GM23338 (cell line): ENCODE results near the gene CAST. TPM values are rescaled to one million over a fixed set of nuclear protein-coding genes. Genes with fewer than 3 reads are reported as not detected.

ENCODE experiments used
- ATAC-seq: fragments of 200-7000 bp; cut with Tn5 transposase; 3 replicates; pipeline ENCODE4 v1.9.1; 2020
- DNase-seq: peaks from one replicate; pipeline ENCODE4 v3.0.0-alpha.2; 2015; ENCODE audit warnings: low spot score
- H2AFZ ChIP-seq: fragments of 200-600 bp; sonication (generic); 2 replicates; pipeline ENCODE4 v1.8.0; 2016; ENCODE audit warnings: antibody characterized with exemption, mild to moderate bottlenecking, moderate library complexity
- H3F3A ChIP-seq: fragments of 200-600 bp; sonication (generic); replicated peaks from 2 replicates; pipeline ENCODE4 v1.8.0; 2017; ENCODE audit warnings: antibody characterized with exemption, mixed run types, low read depth
- H3K27ac ChIP-seq: fragments of 200-600 bp; sonication (generic); 2 replicates; pipeline ENCODE4 v1.6.1; 2016; ENCODE audit warnings: low read depth
- H3K27me3 ChIP-seq: fragments of 200-600 bp; sonication (generic); 2 replicates; pipeline ENCODE4 v1.8.0; 2016; ENCODE audit warnings: mild to moderate bottlenecking, mixed run types, moderate library complexity; ENCODE audit not compliant: insufficient read depth
- H3K36me3 ChIP-seq: fragments of 200-600 bp; sonication (generic); 2 replicates; pipeline ENCODE4 v1.8.0; 2016; ENCODE audit warnings: mild to moderate bottlenecking; ENCODE audit not compliant: insufficient read depth
- H3K4me1 ChIP-seq: fragments of 200-600 bp; sonication (generic); 2 replicates; pipeline ENCODE4 v1.8.0; 2016; ENCODE audit warnings: mild to moderate bottlenecking, moderate library complexity; ENCODE audit not compliant: insufficient read depth
- H3K4me2 ChIP-seq: fragments of 200-600 bp; sonication (generic); 2 replicates; pipeline ENCODE4 v1.7.1; 2017; ENCODE audit warnings: mixed run types
- H3K4me3 ChIP-seq: fragments of 200-600 bp; sonication (generic); 2 replicates; pipeline ENCODE4 v1.6.1; 2016; ENCODE audit warnings: mixed run types
- H3K79me2 ChIP-seq: fragments of 200-600 bp; sonication (generic); replicated peaks from 2 replicates; pipeline ENCODE4 v1.8.0; 2017; ENCODE audit warnings: mild to moderate bottlenecking; ENCODE audit not compliant: insufficient read depth
- H3K9me2 ChIP-seq: fragments of 200-600 bp; sonication (generic); 2 replicates; pipeline ENCODE4 v1.8.0; 2017; ENCODE audit not compliant: insufficient read depth
- H4K20me1 ChIP-seq: fragments of 200-600 bp; sonication (generic); replicated peaks from 2 replicates; pipeline ENCODE4 v1.8.0; 2017; ENCODE audit warnings: mild to moderate bottlenecking; ENCODE audit not compliant: insufficient read depth
- H3K27ac Mint-ChIP-seq: 2 replicates; pipeline ENCODE4 v1.8.0; 2020; ENCODE audit warnings: inconsistent platforms, mild to moderate bottlenecking, moderate library complexity, mixed read lengths
- H3K27me3 Mint-ChIP-seq: 3 replicates; pipeline ENCODE4 v1.8.0; 2022; ENCODE audit warnings: low read depth, mild to moderate bottlenecking, moderate library complexity, mixed read lengths, inconsistent platforms; ENCODE audit not compliant: insufficient read depth, poor library complexity
- H3K36me3 Mint-ChIP-seq: 3 replicates; pipeline ENCODE4 v1.8.0; 2021; ENCODE audit warnings: low read depth, mild to moderate bottlenecking, inconsistent platforms, moderate library complexity, mixed read lengths
- H3K4me1 Mint-ChIP-seq: 3 replicates; pipeline ENCODE4 v1.8.0; 2020; ENCODE audit warnings: mild to moderate bottlenecking, inconsistent platforms, mixed read lengths
- H3K4me3 Mint-ChIP-seq: 3 replicates; pipeline ENCODE4 v1.8.0; 2021; ENCODE audit warnings: moderate library complexity, mild to moderate bottlenecking, inconsistent platforms, mixed read lengths
- H3K9me3 Mint-ChIP-seq: 3 replicates; pipeline ENCODE4 v1.8.0; 2020; ENCODE audit warnings: moderate library complexity, mild to moderate bottlenecking, inconsistent platforms, mixed read lengths
- CREB1 ChIP-seq: fragments of 250-450 bp; sonication (Bioruptor Pico); IDR thresholded peaks from 2 replicates; pipeline ENCODE4 v1.5.0; 2020; ENCODE audit warnings: low read depth, mild to moderate bottlenecking, moderate library complexity
- ETS1 ChIP-seq: IDR thresholded peaks from 2 replicates; pipeline ENCODE4 v1.6.1; 2016; ENCODE audit warnings: antibody characterized with exemption
- JUNB ChIP-seq: IDR thresholded peaks from one replicate; pipeline ENCODE4 v1.6.1; 2016; ENCODE audit warnings: antibody characterized with exemption; ENCODE audit not compliant: unreplicated experiment
- NANOG ChIP-seq: IDR thresholded peaks from 2 replicates; pipeline ENCODE4 v1.6.1; 2016; ENCODE audit warnings: antibody characterized with exemption, borderline replicate concordance
- STAT1 ChIP-seq: IDR thresholded peaks from one replicate; pipeline ENCODE4 v1.6.1; 2016; ENCODE audit warnings: antibody characterized with exemption; ENCODE audit not compliant: unreplicated experiment
- ZNF114 ChIP-seq: fragments of 250-450 bp; sonication (Bioruptor Pico); IDR thresholded peaks from 2 replicates; pipeline ENCODE4 v1.5.0; 2020; ENCODE audit warnings: mild to moderate bottlenecking, moderate library complexity
- ZNF331 ChIP-seq: fragments of 250-450 bp; sonication (Bioruptor Pico); IDR thresholded peaks from 2 replicates; pipeline ENCODE4 v1.5.0; 2020; ENCODE audit warnings: low read depth, mild to moderate bottlenecking, moderate library complexity
- polyA plus RNA-seq: library from polyadenylated mRNA; unstranded; fragments of >200 nt; fragmentation: Nextera tagmentation; extraction: Ambion mirVana; gene quantifications from 2 replicates; pipeline ENCODE4 v1.2.1, GENCODE V29; 2016
- total RNA-seq: library from RNA; depleted of rRNA; stranded (reverse); fragments of >200 nt; shearing (Covaris generic); gene quantifications from 2 replicates; pipeline ENCODE4 v1.2.3, GENCODE V29; 2014
- TF ChIP-seq, protein P1 (sequence below): IDR thresholded peaks from one replicate; pipeline ENCODE4 v1.6.1; 2018; ENCODE audit warnings: antibody characterized with exemption; ENCODE audit not compliant: unreplicated experiment
- TF ChIP-seq, protein P2 (sequence below), 2 experiments: fragments of 200-600 bp in 1 of 2; sonication (generic) in 1 of 2; conservative IDR thresholded peaks; 2 replicates each; pipeline versions ENCODE4 v1.5.1 to v1.6.1; 2016 to 2017; ENCODE audit warnings: antibody characterized with exemption in 2 of 2, low read depth in 2 of 2, mild to moderate bottlenecking in 2 of 2, moderate library complexity in 1 of 2
- TF ChIP-seq, protein P3 (sequence below): fragments of 250-450 bp; sonication (Bioruptor Pico); IDR thresholded peaks from 2 replicates; pipeline ENCODE4 v1.5.0; 2020; ENCODE audit warnings: mild to moderate bottlenecking, moderate library complexity

CAST gene
- total and polyA plus RNA-seq, 2 experiments from 2014 or later: 37.9 to 57.7 TPM

DNA sequence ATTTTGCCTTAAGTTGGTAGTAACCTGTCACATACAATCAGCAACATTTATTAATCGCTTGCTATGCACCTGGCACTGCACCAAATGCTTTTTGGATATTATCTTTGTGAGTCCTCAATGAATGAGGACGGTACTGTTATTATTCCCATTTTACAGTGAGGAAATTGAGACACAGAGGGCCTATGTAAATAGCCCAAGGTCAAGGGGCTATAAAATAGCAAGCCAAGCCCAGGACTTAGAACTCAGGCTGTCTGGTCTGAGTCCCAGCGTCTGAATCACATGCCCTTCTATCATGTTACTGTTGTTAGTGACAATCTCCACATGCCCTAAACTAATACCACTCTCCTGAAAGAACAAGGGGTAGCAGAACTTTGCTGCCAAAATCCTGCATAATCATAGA lies 85.5 kb downstream of the CAST start (continued):
- TF ChIP-seq, protein P1, sequence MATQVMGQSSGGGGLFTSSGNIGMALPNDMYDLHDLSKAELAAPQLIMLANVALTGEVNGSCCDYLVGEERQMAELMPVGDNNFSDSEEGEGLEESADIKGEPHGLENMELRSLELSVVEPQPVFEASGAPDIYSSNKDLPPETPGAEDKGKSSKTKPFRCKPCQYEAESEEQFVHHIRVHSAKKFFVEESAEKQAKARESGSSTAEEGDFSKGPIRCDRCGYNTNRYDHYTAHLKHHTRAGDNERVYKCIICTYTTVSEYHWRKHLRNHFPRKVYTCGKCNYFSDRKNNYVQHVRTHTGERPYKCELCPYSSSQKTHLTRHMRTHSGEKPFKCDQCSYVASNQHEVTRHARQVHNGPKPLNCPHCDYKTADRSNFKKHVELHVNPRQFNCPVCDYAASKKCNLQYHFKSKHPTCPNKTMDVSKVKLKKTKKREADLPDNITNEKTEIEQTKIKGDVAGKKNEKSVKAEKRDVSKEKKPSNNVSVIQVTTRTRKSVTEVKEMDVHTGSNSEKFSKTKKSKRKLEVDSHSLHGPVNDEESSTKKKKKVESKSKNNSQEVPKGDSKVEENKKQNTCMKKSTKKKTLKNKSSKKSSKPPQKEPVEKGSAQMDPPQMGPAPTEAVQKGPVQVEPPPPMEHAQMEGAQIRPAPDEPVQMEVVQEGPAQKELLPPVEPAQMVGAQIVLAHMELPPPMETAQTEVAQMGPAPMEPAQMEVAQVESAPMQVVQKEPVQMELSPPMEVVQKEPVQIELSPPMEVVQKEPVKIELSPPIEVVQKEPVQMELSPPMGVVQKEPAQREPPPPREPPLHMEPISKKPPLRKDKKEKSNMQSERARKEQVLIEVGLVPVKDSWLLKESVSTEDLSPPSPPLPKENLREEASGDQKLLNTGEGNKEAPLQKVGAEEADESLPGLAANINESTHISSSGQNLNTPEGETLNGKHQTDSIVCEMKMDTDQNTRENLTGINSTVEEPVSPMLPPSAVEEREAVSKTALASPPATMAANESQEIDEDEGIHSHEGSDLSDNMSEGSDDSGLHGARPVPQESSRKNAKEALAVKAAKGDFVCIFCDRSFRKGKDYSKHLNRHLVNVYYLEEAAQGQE: no peak
- no peak for TF ChIP-seq JUNB
- TF ChIP-seq STAT1: no peak
- TF ChIP-seq, protein P2, sequence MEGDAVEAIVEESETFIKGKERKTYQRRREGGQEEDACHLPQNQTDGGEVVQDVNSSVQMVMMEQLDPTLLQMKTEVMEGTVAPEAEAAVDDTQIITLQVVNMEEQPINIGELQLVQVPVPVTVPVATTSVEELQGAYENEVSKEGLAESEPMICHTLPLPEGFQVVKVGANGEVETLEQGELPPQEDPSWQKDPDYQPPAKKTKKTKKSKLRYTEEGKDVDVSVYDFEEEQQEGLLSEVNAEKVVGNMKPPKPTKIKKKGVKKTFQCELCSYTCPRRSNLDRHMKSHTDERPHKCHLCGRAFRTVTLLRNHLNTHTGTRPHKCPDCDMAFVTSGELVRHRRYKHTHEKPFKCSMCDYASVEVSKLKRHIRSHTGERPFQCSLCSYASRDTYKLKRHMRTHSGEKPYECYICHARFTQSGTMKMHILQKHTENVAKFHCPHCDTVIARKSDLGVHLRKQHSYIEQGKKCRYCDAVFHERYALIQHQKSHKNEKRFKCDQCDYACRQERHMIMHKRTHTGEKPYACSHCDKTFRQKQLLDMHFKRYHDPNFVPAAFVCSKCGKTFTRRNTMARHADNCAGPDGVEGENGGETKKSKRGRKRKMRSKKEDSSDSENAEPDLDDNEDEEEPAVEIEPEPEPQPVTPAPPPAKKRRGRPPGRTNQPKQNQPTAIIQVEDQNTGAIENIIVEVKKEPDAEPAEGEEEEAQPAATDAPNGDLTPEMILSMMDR (conservative IDR thresholded peaks at IDR 0.05; ENCODE audit: low read depth in 2 of 2): no peak
- TF ChIP-seq ZNF331 (CRISPR knock-in tag): no peak

DNA sequence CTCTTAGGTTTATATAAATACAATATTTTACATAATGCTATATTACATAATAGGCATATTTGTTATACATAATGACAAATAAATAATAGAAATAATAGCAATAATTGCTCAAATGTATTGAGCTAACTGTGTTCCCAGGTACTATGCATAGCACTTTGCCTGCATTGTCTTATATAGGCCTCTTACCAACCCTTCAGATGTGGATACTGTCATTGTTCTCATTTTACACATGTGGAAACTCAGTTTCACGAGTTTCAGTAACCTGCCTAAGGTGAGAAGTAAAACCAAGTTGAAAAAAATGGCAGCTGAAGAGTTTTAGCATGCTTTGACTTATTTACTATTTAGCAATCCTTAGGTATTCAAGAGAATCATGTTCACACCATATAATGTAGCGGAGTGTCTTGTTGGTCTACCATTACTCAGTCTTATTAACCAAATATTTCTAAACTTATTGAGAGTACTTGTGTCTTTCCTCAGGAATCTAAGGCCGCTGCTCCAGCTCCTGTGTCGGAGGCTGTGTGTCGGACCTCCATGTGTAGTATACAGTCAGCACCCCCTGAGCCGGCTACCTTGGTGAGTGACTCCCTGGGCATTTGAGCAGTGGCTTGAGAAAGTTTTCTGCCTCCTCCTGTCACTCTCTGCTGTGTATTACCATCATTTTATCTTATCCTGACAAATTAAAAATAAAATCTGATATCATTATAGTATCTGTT lies 88.1 kb downstream of the CAST start:
- ATAC-seq: no peak
- H3K36me3 ChIP-seq: no peaks in the 10 kb centered on the region
- H2AFZ ChIP-seq: no peak overlapping the region
- H3K4me1 ChIP-seq: no peaks in the 10 kb centered on the region
- no peaks in the 10 kb centered on the region for H3K79me2 ChIP-seq
- no peaks in the 10 kb centered on the region for H3K27me3 ChIP-seq
- H3K27me3 Mint-ChIP-seq: no peaks in the 10 kb centered on the region
- no peaks in the 10 kb centered on the region for H4K20me1 ChIP-seq
- no peak for DNase-seq
- H3K27ac Mint-ChIP-seq: no peak overlapping the region
- H3K4me3 ChIP-seq: no peak overlapping the region
- H3F3A ChIP-seq: no peaks in the 10 kb centered on the region
- no peak overlapping the region for H3K27ac ChIP-seq
- no peak overlapping the region for H3K4me2 ChIP-seq
- no peaks in the 10 kb centered on the region for H3K9me3 Mint-ChIP-seq
- H3K4me1 Mint-ChIP-seq: no peaks in the 10 kb centered on the region
- H3K36me3 Mint-ChIP-seq: no peaks in the 10 kb centered on the region
- no peak overlapping the region for H3K4me3 Mint-ChIP-seq
- H3K9me2 ChIP-seq: no peaks in the 10 kb centered on the region
- TF ChIP-seq, protein P3, sequence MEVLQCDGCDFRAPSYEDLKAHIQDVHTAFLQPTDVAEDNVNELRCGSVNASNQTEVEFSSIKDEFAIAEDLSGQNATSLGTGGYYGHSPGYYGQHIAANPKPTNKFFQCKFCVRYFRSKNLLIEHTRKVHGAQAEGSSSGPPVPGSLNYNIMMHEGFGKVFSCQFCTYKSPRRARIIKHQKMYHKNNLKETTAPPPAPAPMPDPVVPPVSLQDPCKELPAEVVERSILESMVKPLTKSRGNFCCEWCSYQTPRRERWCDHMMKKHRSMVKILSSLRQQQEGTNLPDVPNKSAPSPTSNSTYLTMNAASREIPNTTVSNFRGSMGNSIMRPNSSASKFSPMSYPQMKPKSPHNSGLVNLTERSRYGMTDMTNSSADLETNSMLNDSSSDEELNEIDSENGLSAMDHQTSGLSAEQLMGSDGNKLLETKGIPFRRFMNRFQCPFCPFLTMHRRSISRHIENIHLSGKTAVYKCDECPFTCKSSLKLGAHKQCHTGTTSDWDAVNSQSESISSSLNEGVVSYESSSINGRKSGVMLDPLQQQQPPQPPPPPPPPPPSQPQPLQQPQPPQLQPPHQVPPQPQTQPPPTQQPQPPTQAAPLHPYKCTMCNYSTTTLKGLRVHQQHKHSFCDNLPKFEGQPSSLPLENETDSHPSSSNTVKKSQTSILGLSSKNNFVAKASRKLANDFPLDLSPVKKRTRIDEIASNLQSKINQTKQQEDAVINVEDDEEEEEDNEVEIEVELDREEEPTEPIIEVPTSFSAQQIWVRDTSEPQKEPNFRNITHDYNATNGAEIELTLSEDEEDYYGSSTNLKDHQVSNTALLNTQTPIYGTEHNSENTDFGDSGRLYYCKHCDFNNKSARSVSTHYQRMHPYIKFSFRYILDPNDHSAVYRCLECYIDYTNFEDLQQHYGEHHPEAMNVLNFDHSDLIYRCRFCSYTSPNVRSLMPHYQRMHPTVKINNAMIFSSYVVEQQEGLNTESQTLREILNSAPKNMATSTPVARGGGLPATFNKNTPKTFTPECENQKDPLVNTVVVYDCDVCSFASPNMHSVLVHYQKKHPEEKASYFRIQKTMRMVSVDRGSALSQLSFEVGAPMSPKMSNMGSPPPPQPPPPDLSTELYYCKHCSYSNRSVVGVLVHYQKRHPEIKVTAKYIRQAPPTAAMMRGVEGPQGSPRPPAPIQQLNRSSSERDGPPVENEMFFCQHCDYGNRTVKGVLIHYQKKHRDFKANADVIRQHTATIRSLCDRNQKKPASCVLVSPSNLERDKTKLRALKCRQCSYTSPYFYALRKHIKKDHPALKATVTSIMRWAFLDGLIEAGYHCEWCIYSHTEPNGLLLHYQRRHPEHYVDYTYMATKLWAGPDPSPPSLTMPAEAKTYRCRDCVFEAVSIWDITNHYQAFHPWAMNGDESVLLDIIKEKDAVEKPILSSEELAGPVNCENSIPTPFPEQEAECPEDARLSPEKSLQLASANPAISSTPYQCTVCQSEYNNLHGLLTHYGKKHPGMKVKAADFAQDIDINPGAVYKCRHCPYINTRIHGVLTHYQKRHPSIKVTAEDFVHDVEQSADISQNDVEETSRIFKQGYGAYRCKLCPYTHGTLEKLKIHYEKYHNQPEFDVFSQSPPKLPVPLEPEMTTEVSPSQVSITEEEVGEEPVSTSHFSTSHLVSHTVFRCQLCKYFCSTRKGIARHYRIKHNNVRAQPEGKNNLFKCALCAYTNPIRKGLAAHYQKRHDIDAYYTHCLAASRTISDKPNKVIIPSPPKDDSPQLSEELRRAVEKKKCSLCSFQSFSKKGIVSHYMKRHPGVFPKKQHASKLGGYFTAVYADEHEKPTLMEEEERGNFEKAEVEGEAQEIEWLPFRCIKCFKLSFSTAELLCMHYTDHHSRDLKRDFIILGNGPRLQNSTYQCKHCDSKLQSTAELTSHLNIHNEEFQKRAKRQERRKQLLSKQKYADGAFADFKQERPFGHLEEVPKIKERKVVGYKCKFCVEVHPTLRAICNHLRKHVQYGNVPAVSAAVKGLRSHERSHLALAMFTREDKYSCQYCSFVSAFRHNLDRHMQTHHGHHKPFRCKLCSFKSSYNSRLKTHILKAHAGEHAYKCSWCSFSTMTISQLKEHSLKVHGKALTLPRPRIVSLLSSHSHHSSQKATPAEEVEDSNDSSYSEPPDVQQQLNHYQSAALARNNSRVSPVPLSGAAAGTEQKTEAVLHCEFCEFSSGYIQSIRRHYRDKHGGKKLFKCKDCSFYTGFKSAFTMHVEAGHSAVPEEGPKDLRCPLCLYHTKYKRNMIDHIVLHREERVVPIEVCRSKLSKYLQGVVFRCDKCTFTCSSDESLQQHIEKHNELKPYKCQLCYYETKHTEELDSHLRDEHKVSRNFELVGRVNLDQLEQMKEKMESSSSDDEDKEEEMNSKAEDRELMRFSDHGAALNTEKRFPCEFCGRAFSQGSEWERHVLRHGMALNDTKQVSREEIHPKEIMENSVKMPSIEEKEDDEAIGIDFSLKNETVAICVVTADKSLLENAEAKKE: no peak
- TF ChIP-seq JUNB (no peak), ETS1 (no peak), NANOG (no peak), CREB1 (no peak), ZNF114 (no peak), ZNF331 (CRISPR knock-in tag) (no peak)
